OCI-LY1 (cell line): ENCODE measurements around the gene RPL27.
A peak's percentile ranks its signal among the peaks of the same experiment; 100 is the strongest.

Experiments used
- H2AFZ ChIP-seq: fragments of 200-600 bp; sonication (generic), shearing (Covaris generic); 2 replicates; pipeline ENCODE4 v1.6.0; 2014; ENCODE audit warnings: antibody characterized with exemption, mild to moderate bottlenecking, low read length
- H3F3A ChIP-seq: fragments of 200-600 bp; sonication (generic), shearing (Covaris generic); 2 replicates; pipeline ENCODE4 v1.6.0; 2014; ENCODE audit warnings: mild to moderate bottlenecking, antibody characterized with exemption, low read length, moderate library complexity; ENCODE audit not compliant: insufficient read depth
- H3K27ac ChIP-seq: fragments of 200-600 bp; sonication (generic); 2 replicates; pipeline ENCODE4 v1.5.1; 2014; ENCODE audit warnings: low read length, mixed run types, mild to moderate bottlenecking, low read depth; ENCODE audit not compliant: poor library complexity, severe bottlenecking
- H3K27me3 ChIP-seq: fragments of 200-600 bp; sonication (generic); 2 replicates; pipeline ENCODE4 v1.6.0; 2014; ENCODE audit warnings: antibody characterized with exemption, mild to moderate bottlenecking, low read length, moderate library complexity; ENCODE audit not compliant: insufficient read depth
- H3K36me3 ChIP-seq: fragments of 200-600 bp; sonication (generic); 2 replicates; pipeline ENCODE4 v1.6.1; 2014; ENCODE audit warnings: mild to moderate bottlenecking, antibody characterized with exemption, low read length, moderate library complexity, mixed read lengths; ENCODE audit not compliant: insufficient read depth
- H3K4me1 ChIP-seq: fragments of 200-600 bp; sonication (generic); 2 replicates; pipeline ENCODE4 v1.5.1; 2014; ENCODE audit warnings: mild to moderate bottlenecking, low read length, moderate library complexity; ENCODE audit not compliant: insufficient read depth, severe bottlenecking
- H3K4me2 ChIP-seq: fragments of 200-600 bp; sonication (generic), shearing (Covaris generic); 2 replicates; pipeline ENCODE4 v1.6.1; 2014; ENCODE audit warnings: low read length
- H3K4me3 ChIP-seq: fragments of 200-600 bp; sonication (generic); 2 replicates; pipeline ENCODE4 v1.5.1; 2014; ENCODE audit warnings: low read length, low read depth, mild to moderate bottlenecking, mixed read lengths; ENCODE audit not compliant: poor library complexity, severe bottlenecking
- H3K79me2 ChIP-seq: fragments of 200-600 bp; shearing (Covaris generic); 2 replicates; pipeline ENCODE4 v1.6.1; 2016; ENCODE audit warnings: mixed run types, low read length, mixed read lengths; ENCODE audit not compliant: insufficient read depth
- H3K9ac ChIP-seq: fragments of 200-600 bp; sonication (generic), shearing (Covaris generic); 2 replicates; pipeline ENCODE4 v1.6.1; 2014; ENCODE audit warnings: mild to moderate bottlenecking, low read length, mixed read lengths
- H3K9me2 ChIP-seq: fragments of 200-600 bp; sonication (generic), shearing (Covaris generic); 2 replicates; pipeline ENCODE4 v1.6.1; 2014; ENCODE audit warnings: low read depth, mild to moderate bottlenecking, low read length, mixed read lengths
- H3K9me3 ChIP-seq: fragments of 200-600 bp; shearing (Covaris generic); 2 replicates; pipeline ENCODE4 v1.6.1; 2014; ENCODE audit warnings: low read length, mixed read lengths
- H4K20me1 ChIP-seq: fragments of 200-600 bp; sonication (generic), shearing (Covaris generic); 2 replicates; pipeline ENCODE4 v1.6.0; 2016; ENCODE audit warnings: mild to moderate bottlenecking, low read length; ENCODE audit not compliant: insufficient read depth
- CTCF ChIP-seq: fragments of 200-600 bp; sonication (generic), shearing (Covaris generic); IDR thresholded peaks from 2 replicates; pipeline ENCODE4 v1.5.1; 2017; ENCODE audit warnings: mild to moderate bottlenecking, antibody characterized with exemption, low read length, moderate library complexity, mixed read lengths
- EZH2 ChIP-seq: fragments of 200-600 bp; sonication (generic), shearing (Covaris generic); IDR thresholded peaks from 2 replicates; pipeline ENCODE4 v1.8.0; 2017; ENCODE audit warnings: borderline replicate concordance, mixed run types, mild to moderate bottlenecking, antibody characterized with exemption, low read length, moderate library complexity, mixed read lengths

RPL27 gene

GRCh38 chr17:42979511-42980273 is 18.5 kb upstream of the RPL27 start, which contains the start of gene PTGES3L:
TSS of gene PTGES3L (minus strand) at chr17:42980080. CDS start at chr17:42980053, 27 bp downstream.
- Histone ChIP-seq H3K27ac (peak within 1 kb of the TSS; percentile 63), H3K4me3 (peak within 1 kb of the TSS; percentile 82), H3K27me3 (no peaks in the 10 kb centered on the region), H3K4me1 (peaks cover 27% of the 10 kb centered on the region), H3K9ac (peak within 1 kb of the TSS; percentile 85), H3K79me2 (peaks cover 7% of the 10 kb centered on the region; the same call in 1 of the 2 replicates), H4K20me1 (no peaks in the 10 kb centered on the region), H3K9me3 (no peaks in the 10 kb centered on the region), H3K4me2 (peak within 1 kb of the TSS; percentile 77), H2AFZ (0 out of 2 replicates have a peak within 1 kb of the TSS, but pooled peaks have one; percentile 30), H3K36me3 (peaks cover 10% of the 10 kb centered on the region; the same call in 1 of the 2 replicates), H3K9me2 (no peaks in the 10 kb centered on the region), H3F3A (no peaks in the 10 kb centered on the region)
- TF ChIP-seq CTCF (no peak), EZH2 (no peak)

- H3K79me2 ChIP-seq, result peaks cover 7% of the 10 kb centered on the region; the same call in 1 of the 2 replicates
- H3K36me3 ChIP-seq, result peaks cover 10% of the 10 kb centered on the region; the same call in 1 of the 2 replicates
- peak within 1 kb of the TSS; percentile 63 for H3K27ac ChIP-seq
- H3K4me3 ChIP-seq, result peak within 1 kb of the TSS; percentile 82
- TF ChIP-seq CTCF, result no peak
- TF ChIP-seq EZH2, result no peak
- peaks cover 33% of the 10 kb centered on the region for H3K4me1 ChIP-seq
- H3F3A ChIP-seq, result no peaks in the 10 kb centered on the region
- no peaks in the 10 kb centered on the region for H3K9me2 ChIP-seq
- no peaks in the 10 kb centered on the region for H4K20me1 ChIP-seq
- peak within 1 kb of the TSS; percentile 77 for H3K4me2 ChIP-seq
- no peaks in the 10 kb centered on the region for H3K9me3 ChIP-seq
- 0 out of 2 replicates have a peak within 1 kb of the TSS, but pooled peaks have one; percentile 30 for H2AFZ ChIP-seq
- peak within 1 kb of the TSS; percentile 85 for H3K9ac ChIP-seq
- no peaks in the 10 kb centered on the region for H3K27me3 ChIP-seq
Measured at GRCh38 chr17:42980274-42980765, 17.9 kb upstream of the RPL27 start, which contains the start of gene RUNDC1. TSS of gene RUNDC1 (plus strand) at chr17:42980565. CDS start at chr17:42980577, 12 bp downstream.

- Histone ChIP-seq H3K9ac (peak overlapping the region; percentile 85), H3K4me1 (peaks cover 39% of the 10 kb centered on the region), H3K79me2 (peaks cover 7% of the 10 kb centered on the region; the same call in 1 of the 2 replicates), H3K27me3 (no peaks in the 10 kb centered on the region), H3K9me2 (no peaks in the 10 kb centered on the region), H4K20me1 (no peaks in the 10 kb centered on the region), H3K4me2 (peak overlapping the region; percentile 77), H2AFZ (no peak overlapping the region), H3K4me3 (peak overlapping the region; percentile 82), H3F3A (no peaks in the 10 kb centered on the region), H3K36me3 (peaks cover 13% of the 10 kb centered on the region; the same call in 1 of the 2 replicates), H3K9me3 (no peaks in the 10 kb centered on the region), H3K27ac (peak overlapping the region; percentile 63)
- TF ChIP-seq CTCF (peak; percentile 22; the same call in 1 of the 2 replicates), EZH2 (no peak)
Measured at GRCh38 chr17:42980766-42981397, 17.3 kb upstream of the RPL27 start.
